NCI-H510A (cell line): Measurements from ENCODE around the gene NAA20.
A peak's percentile ranks its signal among the peaks of the same experiment; 100 is the strongest.

Experiments
- DNase-seq: peaks from one replicate; lab custom pipeline; 2025; lab: John Stamatoyannopoulos, UW

NAA20 gene

DNA sequence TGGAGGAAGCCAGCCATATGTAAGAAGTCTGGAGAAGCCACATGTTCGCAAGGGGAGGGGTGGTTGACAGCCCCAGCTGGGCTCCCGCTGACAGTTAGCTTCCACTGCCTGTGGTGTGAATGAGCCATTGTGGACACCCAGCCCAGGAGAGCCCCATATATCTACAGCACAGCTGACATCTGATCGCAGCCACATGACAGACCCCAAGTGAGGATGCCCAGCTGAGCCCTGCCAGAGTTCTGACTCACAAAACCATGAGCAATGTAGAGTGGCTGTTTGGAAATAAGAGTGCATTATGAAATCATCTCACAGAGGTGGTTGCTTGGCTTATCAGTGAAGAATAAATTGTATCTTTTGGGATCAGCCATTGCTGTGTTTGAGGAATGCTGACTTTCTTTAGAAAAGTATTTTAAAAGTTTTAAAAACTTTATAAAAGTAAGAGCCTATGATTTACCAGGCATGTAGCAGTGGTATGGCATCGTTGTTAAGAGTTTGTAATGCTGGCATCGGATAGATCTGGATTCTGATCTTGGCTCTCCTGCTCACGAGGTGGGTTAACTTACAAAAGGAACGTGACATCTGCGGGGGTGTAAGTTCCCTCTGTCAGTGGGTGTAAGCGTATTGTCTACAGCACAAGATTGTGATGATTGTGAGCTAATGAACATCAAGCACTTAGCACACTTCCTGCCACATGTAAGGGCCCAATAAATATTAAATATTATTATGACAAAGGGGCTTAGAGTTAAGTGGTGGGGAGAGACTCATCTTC lies 59.3 kb downstream of the NAA20 start:
- DNase-seq: no peak

DNA sequence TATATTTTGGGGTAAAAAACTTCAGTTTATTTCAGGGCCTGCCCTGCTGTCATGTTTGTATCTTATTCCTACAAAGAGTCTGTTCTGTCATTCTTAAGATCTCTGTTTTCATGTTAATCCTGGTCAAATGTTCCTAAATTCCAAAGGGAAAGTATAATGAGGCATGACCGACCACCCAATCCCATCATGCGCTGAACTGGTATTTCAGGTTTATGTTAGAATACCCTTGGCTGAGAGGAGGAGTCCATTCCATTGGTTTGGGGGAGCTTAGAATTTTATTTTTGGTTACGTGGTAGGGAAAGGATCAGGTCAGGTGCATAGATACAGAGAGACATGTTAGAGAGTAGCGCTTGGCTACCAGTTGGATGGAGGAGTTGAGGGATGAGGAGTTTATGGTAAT lies 60.9 kb downstream of the NAA20 start:
- no peak for DNase-seq

DNA sequence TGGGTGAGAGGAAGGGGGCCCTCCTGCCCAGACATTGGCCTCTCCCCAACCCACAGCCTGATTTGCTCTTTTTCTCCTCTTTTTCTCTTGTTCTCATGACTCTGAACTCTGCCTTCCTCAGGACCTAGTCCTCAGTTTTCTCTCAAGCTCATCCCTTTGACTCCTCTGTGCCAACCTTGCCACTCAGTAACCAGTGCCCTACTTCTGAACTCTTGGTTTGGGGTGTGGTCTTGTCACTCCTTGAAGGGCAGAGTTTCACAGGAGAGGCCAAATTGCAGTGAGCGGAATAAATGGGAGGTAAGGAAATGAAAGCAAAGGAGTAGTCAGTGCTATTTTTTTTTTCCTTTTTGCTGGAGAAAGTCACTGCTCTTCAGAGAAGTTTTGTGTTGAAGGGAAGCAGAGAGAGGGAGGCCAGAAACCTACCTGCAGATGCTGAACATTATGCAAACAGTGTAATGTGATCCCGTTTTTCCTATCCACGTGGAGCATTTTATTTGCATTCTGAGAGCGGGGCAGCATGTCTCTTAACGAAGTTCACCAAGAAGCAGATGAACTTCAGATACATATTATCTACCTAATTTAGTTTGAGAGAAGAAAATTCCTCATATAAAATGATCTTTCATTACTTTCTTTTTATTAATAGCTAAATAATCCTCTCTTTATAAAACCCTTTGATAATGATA lies 62.1 kb downstream of the NAA20 start:
- DNase-seq: peak; percentile 55
